SK-N-SH (cell line): Measurements from ENCODE around the gene TAMALIN. TPM values are rescaled to one million over a fixed set of nuclear protein-coding genes. Genes with fewer than 3 reads are reported as not detected.

ENCODE experiments used
- CTCF ChIA-PET: fragments of 300-600, 350-600 bp; formaldehyde crosslinking; extraction: SDS; loops from one replicate; lab custom pipeline; 2021; lab: Yijun Ruan, JAX
- POLR2A ChIA-PET: fragments of 350-600 bp; sonication (Branson Sonifier 250); formaldehyde crosslinking; extraction: SDS; loops from one replicate; lab custom pipeline; 2020; ENCODE audit warnings: antibody characterized with exemption, inconsistent platforms; lab: Yijun Ruan, JAX
- DNase-seq: peaks from one replicate; pipeline ENCODE4 v3.0.0; 2012
- H2AFZ ChIP-seq: fragments of 200-600 bp; sonication (generic); 2 replicates; pipeline ENCODE4 v1.8.1; 2016; ENCODE audit warnings: antibody characterized with exemption, mild to moderate bottlenecking, low read depth
- H3F3A ChIP-seq: fragments of 200-600 bp; sonication (generic); replicated peaks from 2 replicates; pipeline ENCODE3; 2016; ENCODE audit warnings: antibody characterized with exemption, mild to moderate bottlenecking; ENCODE audit not compliant: insufficient read depth
- H3K27ac ChIP-seq, 2 experiments: fragments of 200-500 bp in 1 of 2; fragments of 200-600 bp in 1 of 2; sonication (Bioruptor generic) in 1 of 2; sonication (generic), shearing (Covaris generic) in 1 of 2; 2 replicates each; pipeline versions ENCODE4 v1.5.1 to v1.6.1; 2014 to 2016; ENCODE audit warnings: low read depth in 2 of 2, inconsistent platforms in 1 of 2, low read length in 1 of 2, mild to moderate bottlenecking in 1 of 2, mixed read lengths in 1 of 2
- H3K27me3 ChIP-seq: fragments of 200-600 bp; sonication (generic), shearing (Covaris generic); 2 replicates; pipeline ENCODE4 v1.6.1; 2016; ENCODE audit warnings: mixed run types; ENCODE audit not compliant: insufficient read depth
- H3K36me3 ChIP-seq, 2 experiments: fragments of 200-500 bp in 1 of 2; fragments of 200-600 bp in 1 of 2; sonication (Bioruptor generic) in 1 of 2; sonication (generic) in 1 of 2; replicated peaks in 1 of 2; 2 replicates each; pipeline versions ENCODE3 to v1.5.1; 2014 to 2016; ENCODE audit warnings: low read length in 1 of 2, mild to moderate bottlenecking in 1 of 2; ENCODE audit not compliant: insufficient read depth in 2 of 2, control insufficient read depth in 1 of 2
- H3K4me1 ChIP-seq, 2 experiments: fragments of 200-500 bp in 1 of 2; fragments of 200-600 bp in 1 of 2; sonication (Bioruptor generic) in 1 of 2; sonication (generic), shearing (Covaris generic) in 1 of 2; 2 replicates each; pipeline versions ENCODE4 v1.5.1 to v1.6.1; 2014 to 2016; ENCODE audit warnings: low read depth in 1 of 2, low read length in 1 of 2, mixed run types in 1 of 2; ENCODE audit not compliant: insufficient read depth in 2 of 2, control insufficient read depth in 1 of 2
- H3K4me2 ChIP-seq: fragments of 200-600 bp; sonication (generic), shearing (Covaris generic); 2 replicates; pipeline ENCODE4 v1.6.1; 2017; ENCODE audit warnings: mixed run types
- H3K4me3 ChIP-seq, 2 experiments: fragments of 200-500 bp in 1 of 2; fragments of 200-600 bp in 1 of 2; sonication (Bioruptor generic) in 1 of 2; sonication (generic), shearing (Covaris generic) in 1 of 2; 2 replicates each; pipeline versions ENCODE4 v1.5.1 to v1.8.1; 2014 to 2016; ENCODE audit warnings: low read depth in 2 of 2, inconsistent platforms in 1 of 2, low read length in 1 of 2, mild to moderate bottlenecking in 1 of 2, mixed read lengths in 1 of 2, moderate library complexity in 1 of 2
- H3K79me2 ChIP-seq: fragments of 200-600 bp; sonication (generic); 2 replicates; pipeline ENCODE4 v1.8.1; 2017; ENCODE audit warnings: mild to moderate bottlenecking; ENCODE audit not compliant: insufficient read depth
- H3K9ac ChIP-seq: fragments of 200-600 bp; sonication (generic); 2 replicates; pipeline ENCODE4 v1.6.1; 2017; ENCODE audit warnings: mixed run types
- H3K9me2 ChIP-seq: fragments of 200-600 bp; sonication (generic); 2 replicates; pipeline ENCODE4 v1.6.1; 2017; ENCODE audit warnings: mixed run types
- H3K9me3 ChIP-seq: fragments of 200-600 bp; sonication (generic); 2 replicates; pipeline ENCODE4 v1.6.1; 2017; ENCODE audit warnings: mixed run types, mild to moderate bottlenecking, moderate library complexity
- H4K20me1 ChIP-seq: fragments of 200-600 bp; sonication (generic); 2 replicates; pipeline ENCODE4 v1.6.1; 2017; ENCODE audit warnings: mild to moderate bottlenecking, mixed run types; ENCODE audit not compliant: insufficient read depth
- CHD2 ChIP-seq: fragments of 150-350 bp; IDR thresholded peaks from 2 replicates; pipeline ENCODE4 v1.6.1; 2018; ENCODE audit warnings: low read length; ENCODE audit not compliant: partially characterized antibody
- ELF1 ChIP-seq: IDR thresholded peaks from 2 replicates; pipeline ENCODE4 v1.4.0; 2012
- GABPA ChIP-seq: IDR thresholded peaks from 2 replicates; pipeline ENCODE4 v1.4.0; 2012; ENCODE audit warnings: low read depth, mild to moderate bottlenecking
- JUND ChIP-seq: IDR thresholded peaks from 2 replicates; pipeline ENCODE4 v1.4.0; 2012
- MEF2A ChIP-seq: IDR thresholded peaks from 2 replicates; pipeline ENCODE4 v1.4.0; 2012; ENCODE audit warnings: low read depth, borderline replicate concordance
- NFIC ChIP-seq: IDR thresholded peaks from 2 replicates; pipeline ENCODE4 v1.4.0; 2012; ENCODE audit warnings: borderline replicate concordance
- RAD21 ChIP-seq: IDR thresholded peaks from 2 replicates; pipeline ENCODE4 v1.6.1; 2012; ENCODE audit warnings: mild to moderate bottlenecking, low read length
- RFX5 ChIP-seq: IDR thresholded peaks from 2 replicates; pipeline ENCODE4 v1.6.1; 2012; ENCODE audit warnings: mild to moderate bottlenecking, improper control_type of control experiment, low read length
- RXRA ChIP-seq: IDR thresholded peaks from 2 replicates; pipeline ENCODE4 v1.4.0; 2012; ENCODE audit warnings: low read depth, mild to moderate bottlenecking, borderline replicate concordance
- SMC3 ChIP-seq: IDR thresholded peaks from 2 replicates; pipeline ENCODE4 v1.6.1; 2012; ENCODE audit warnings: low read depth, low read length, improper control_type of control experiment
- TEAD4 ChIP-seq: IDR thresholded peaks from 2 replicates; pipeline ENCODE4 v1.4.0; 2012; ENCODE audit warnings: mild to moderate bottlenecking, borderline replicate concordance; ENCODE audit not compliant: insufficient read depth
- WGBS: methylation state at CpG from one replicate; pipeline ENCODE4 v1.1.6; 2017; ENCODE audit warnings: low lambda C conversion rate; 5-methylcytosine and 5-hydroxymethylcytosine counted together
- polyA plus RNA-seq, 3 experiments: library from polyadenylated mRNA; depleted of rRNA; stranded (reverse); fragments of >200 nt; gene quantifications; 2 replicates each; pipeline ENCODE4 v1.2.3, GENCODE V29; 2012
- TF ChIP-seq, protein P1 (sequence below): IDR thresholded peaks from 2 replicates; pipeline ENCODE4 v1.6.1; 2012; ENCODE audit warnings: mild to moderate bottlenecking, low read depth, low read length, moderate library complexity
- TF ChIP-seq, protein P2 (sequence below): fragments of 200-600 bp; sonication (generic); IDR thresholded peaks from 2 replicates; pipeline ENCODE4 v1.6.1; 2017; ENCODE audit warnings: antibody characterized with exemption, mild to moderate bottlenecking, moderate library complexity
- TF ChIP-seq, protein P3 (sequence below): fragments of 150-350 bp; IDR thresholded peaks from 2 replicates; pipeline ENCODE4 v1.6.1; 2016; ENCODE audit warnings: mild to moderate bottlenecking, low read depth, low read length

The TAMALIN gene
- polyA plus RNA-seq, 1 of the 3 experiments (the other 2 are of a cell fraction), result 2.4 TPM

DNA sequence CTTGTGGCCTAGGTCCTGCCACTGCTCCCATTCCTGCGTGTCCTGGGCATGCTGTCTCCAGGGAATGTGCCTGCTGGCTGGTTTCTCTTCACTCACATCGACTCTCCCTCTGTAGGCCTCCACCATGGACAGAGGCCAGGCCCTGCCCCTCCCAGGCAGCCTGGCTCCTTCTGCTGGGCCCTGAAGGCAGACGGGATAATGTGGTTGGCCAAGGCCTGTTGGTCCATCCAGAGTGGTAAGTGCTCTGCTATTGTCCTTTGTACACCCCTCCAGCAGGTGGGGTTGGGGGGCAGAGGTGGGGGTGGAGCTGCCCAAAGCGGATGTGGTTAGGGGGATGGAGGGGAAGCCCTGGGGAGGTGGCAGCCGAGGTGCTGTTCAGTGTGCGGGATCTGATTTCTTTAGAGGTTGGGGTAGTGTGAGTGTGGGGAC, 35.0 kb downstream of the TAMALIN start:
- H3K9me2 ChIP-seq, result no peaks in the 10 kb centered on the region
- peaks cover 35% of the 10 kb centered on the region for H3K79me2 ChIP-seq
- DNase-seq, result no peak
- 79% methylated on average over 6 of the region's 6 CpGs for WGBS
- TF ChIP-seq, protein P1, sequence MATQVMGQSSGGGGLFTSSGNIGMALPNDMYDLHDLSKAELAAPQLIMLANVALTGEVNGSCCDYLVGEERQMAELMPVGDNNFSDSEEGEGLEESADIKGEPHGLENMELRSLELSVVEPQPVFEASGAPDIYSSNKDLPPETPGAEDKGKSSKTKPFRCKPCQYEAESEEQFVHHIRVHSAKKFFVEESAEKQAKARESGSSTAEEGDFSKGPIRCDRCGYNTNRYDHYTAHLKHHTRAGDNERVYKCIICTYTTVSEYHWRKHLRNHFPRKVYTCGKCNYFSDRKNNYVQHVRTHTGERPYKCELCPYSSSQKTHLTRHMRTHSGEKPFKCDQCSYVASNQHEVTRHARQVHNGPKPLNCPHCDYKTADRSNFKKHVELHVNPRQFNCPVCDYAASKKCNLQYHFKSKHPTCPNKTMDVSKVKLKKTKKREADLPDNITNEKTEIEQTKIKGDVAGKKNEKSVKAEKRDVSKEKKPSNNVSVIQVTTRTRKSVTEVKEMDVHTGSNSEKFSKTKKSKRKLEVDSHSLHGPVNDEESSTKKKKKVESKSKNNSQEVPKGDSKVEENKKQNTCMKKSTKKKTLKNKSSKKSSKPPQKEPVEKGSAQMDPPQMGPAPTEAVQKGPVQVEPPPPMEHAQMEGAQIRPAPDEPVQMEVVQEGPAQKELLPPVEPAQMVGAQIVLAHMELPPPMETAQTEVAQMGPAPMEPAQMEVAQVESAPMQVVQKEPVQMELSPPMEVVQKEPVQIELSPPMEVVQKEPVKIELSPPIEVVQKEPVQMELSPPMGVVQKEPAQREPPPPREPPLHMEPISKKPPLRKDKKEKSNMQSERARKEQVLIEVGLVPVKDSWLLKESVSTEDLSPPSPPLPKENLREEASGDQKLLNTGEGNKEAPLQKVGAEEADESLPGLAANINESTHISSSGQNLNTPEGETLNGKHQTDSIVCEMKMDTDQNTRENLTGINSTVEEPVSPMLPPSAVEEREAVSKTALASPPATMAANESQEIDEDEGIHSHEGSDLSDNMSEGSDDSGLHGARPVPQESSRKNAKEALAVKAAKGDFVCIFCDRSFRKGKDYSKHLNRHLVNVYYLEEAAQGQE, result peak; percentile 91
- TF ChIP-seq, protein P2, sequence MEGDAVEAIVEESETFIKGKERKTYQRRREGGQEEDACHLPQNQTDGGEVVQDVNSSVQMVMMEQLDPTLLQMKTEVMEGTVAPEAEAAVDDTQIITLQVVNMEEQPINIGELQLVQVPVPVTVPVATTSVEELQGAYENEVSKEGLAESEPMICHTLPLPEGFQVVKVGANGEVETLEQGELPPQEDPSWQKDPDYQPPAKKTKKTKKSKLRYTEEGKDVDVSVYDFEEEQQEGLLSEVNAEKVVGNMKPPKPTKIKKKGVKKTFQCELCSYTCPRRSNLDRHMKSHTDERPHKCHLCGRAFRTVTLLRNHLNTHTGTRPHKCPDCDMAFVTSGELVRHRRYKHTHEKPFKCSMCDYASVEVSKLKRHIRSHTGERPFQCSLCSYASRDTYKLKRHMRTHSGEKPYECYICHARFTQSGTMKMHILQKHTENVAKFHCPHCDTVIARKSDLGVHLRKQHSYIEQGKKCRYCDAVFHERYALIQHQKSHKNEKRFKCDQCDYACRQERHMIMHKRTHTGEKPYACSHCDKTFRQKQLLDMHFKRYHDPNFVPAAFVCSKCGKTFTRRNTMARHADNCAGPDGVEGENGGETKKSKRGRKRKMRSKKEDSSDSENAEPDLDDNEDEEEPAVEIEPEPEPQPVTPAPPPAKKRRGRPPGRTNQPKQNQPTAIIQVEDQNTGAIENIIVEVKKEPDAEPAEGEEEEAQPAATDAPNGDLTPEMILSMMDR, result no peak
- TF ChIP-seq CHD2, result no peak
- no peak overlapping the region for H3K4me3 ChIP-seq
- POLR2A ChIA-PET, result interaction anchor here (1.1 kb wide), 1 partner anchor 19 kb away, joined by 4 read pairs; no protein-coding TSS in a partner anchor
- no peaks in the 10 kb centered on the region for H3K9me3 ChIP-seq
- no peaks in the 10 kb centered on the region for H3K36me3 ChIP-seq
- H2AFZ ChIP-seq, result no peak overlapping the region
- peaks cover under 1% of the 10 kb centered on the region for H3F3A ChIP-seq
- CTCF ChIA-PET, result interaction anchor here (0.9 to 30.2 kb wide), 3 partner anchors 9 to 36 kb away, joined by 6 to 949 read pairs (median 199); partner anchors contain the start of genes ATG101, NR4A1 and SMIM41
- peaks cover 5% of the 10 kb centered on the region; the same call in 1 of the 2 replicates for H4K20me1 ChIP-seq
- no peak overlapping the region for H3K4me2 ChIP-seq
- no peak overlapping the region; a peak in 1 of 4 replicates for H3K27ac ChIP-seq
- H3K9ac ChIP-seq, result no peak overlapping the region
- H3K4me1 ChIP-seq, result peaks cover 7 to 20% of the 10 kb centered on the region in 2 experiments; a peak in 3 of 4 replicates
- no peaks in the 10 kb centered on the region for H3K27me3 ChIP-seq

DNA sequence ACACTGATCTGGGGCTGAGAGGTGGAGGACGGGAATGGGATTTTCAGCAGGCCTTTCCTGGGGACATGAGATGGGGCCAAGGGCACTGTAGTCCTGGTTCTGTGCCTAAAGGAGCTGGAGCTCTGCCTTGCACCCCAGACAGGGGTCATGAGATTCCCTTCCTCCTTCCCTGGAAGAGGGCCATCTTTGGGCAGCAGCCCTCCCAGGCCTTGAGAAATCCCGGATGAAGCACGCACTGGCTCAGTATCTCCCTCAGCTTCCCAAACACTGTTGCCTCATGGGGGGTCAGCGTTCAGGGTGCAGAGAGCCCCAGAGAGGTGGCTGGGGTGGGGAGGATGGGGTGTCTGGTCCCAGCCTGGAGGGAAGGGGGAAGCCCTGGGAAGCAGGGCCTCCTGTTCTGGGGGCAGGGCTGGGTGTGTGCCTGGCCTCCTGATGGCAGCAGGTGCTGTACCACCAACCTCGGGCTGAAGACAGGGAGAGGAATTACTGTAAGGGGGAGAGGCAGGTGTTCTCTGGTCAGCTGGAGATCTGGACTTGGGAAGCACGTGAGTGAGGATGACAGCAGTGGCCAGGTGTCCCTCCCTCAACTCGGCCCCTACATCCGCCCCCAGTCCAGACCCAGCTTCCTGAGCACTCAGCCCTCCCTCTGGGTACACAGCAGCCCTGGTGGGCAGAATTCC, 36.1 kb downstream of the TAMALIN start:
- Histone ChIP-seq H3K4me1 (peaks cover 7 to 19% of the 10 kb centered on the region in 2 experiments; a peak in 3 of 4 replicates), H3K36me3 (no peaks in the 10 kb centered on the region), H4K20me1 (peaks cover 5% of the 10 kb centered on the region; the same call in 1 of the 2 replicates), H2AFZ (no peak overlapping the region), H3K4me3 (no peak overlapping the region), H3K9me3 (no peaks in the 10 kb centered on the region), H3K4me2 (no peak overlapping the region), H3F3A (no peaks in the 10 kb centered on the region), H3K9me2 (no peaks in the 10 kb centered on the region), H3K27ac (no peak overlapping the region), H3K9ac (no peak overlapping the region), H3K79me2 (peaks cover 29% of the 10 kb centered on the region; the same call in 1 of the 2 replicates), H3K27me3 (no peaks in the 10 kb centered on the region)
- 96% methylated on average over 4 of the region's 8 CpGs for WGBS
- DNase-seq, result no peak
- POLR2A ChIA-PET, result interaction anchor here (1.1 kb wide), 1 partner anchor 20 kb away, joined by 4 read pairs; no protein-coding TSS in a partner anchor
- CTCF ChIA-PET, result interaction anchor here (0.6 to 30.2 kb wide), 3 partner anchors 18 to 35 kb away, joined by 3 to 949 read pairs (median 76); partner anchors contain the start of genes ATG101 and SMIM41
- TF ChIP-seq RXRA, result no peak
- no peak for TF ChIP-seq CHD2
- TF ChIP-seq RFX5, result no peak
- no peak for TF ChIP-seq RAD21
- TF ChIP-seq, protein P1, result no peak
- TF ChIP-seq, protein P3, sequence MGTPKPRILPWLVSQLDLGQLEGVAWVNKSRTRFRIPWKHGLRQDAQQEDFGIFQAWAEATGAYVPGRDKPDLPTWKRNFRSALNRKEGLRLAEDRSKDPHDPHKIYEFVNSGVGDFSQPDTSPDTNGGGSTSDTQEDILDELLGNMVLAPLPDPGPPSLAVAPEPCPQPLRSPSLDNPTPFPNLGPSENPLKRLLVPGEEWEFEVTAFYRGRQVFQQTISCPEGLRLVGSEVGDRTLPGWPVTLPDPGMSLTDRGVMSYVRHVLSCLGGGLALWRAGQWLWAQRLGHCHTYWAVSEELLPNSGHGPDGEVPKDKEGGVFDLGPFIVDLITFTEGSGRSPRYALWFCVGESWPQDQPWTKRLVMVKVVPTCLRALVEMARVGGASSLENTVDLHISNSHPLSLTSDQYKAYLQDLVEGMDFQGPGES, result no peak
- no peak for TF ChIP-seq ELF1
- no peak for TF ChIP-seq NFIC
- no peak for TF ChIP-seq MEF2A
- no peak for TF ChIP-seq SMC3
- no peak for TF ChIP-seq TEAD4
- no peak for TF ChIP-seq JUND
- no peak for TF ChIP-seq GABPA
